ENCODE data around the gene HMGXB3. TPM values are rescaled to one million over a fixed set of nuclear protein-coding genes. Genes with fewer than 3 reads are reported as not detected.

The HMGXB3 gene
- total RNA-seq, 1 experiment from 2014 or later: 26.9 TPM

GRCh38 chr5:149999359-149999758, 1.2 kb upstream of the HMGXB3 start:
- Histone ChIP-seq H3K23ac (ENCODE audit: insufficient read length, low read depth, low read length) (no peak overlapping the region), H3K18ac (ENCODE audit: insufficient read length, low read depth, low read length) (no peak overlapping the region), H3K27me3 (ENCODE audit: insufficient read depth, low read length) (no peaks in the 10 kb centered on the region), H2AK5ac (ENCODE audit: insufficient read length, low read length) (no peak overlapping the region), H2BK20ac (ENCODE audit: low read depth, low read length, poor library complexity, severe bottlenecking) (no peak overlapping the region), H4K20me1 (ENCODE audit: control insufficient read depth, insufficient read depth, insufficient read length) (no peaks in the 10 kb centered on the region), H2BK15ac (ENCODE audit: low read depth, low read length) (no peak overlapping the region), H3T11ph (ENCODE audit: low read length) (no peak overlapping the region), H2BK5ac (ENCODE audit: insufficient read length, low read length) (no peak overlapping the region), H3K56ac (ENCODE audit: insufficient read length, low read depth, low read length) (no peak overlapping the region), H3K9me3 (ENCODE audit: control insufficient read depth, low read depth, low read length) (no peaks in the 10 kb centered on the region), H3K79me2 (ENCODE audit: insufficient read depth, low read length) (no peaks in the 10 kb centered on the region; the same call in 1 of the 2 replicates), H3K27ac (ENCODE audit: insufficient read length, low read depth, low read length) (no peak overlapping the region), H3K4me2 (ENCODE audit: insufficient read depth, insufficient read length, low read length) (peak overlapping the region; percentile 95), H3K4ac (ENCODE audit: low read depth, low read length) (no peak overlapping the region), H2AFZ (ENCODE audit: low read length) (no peak overlapping the region), H4K5ac (ENCODE audit: insufficient read length, low read depth, low read length) (peak overlapping the region; percentile 22), H3K4me1 (ENCODE audit: insufficient read depth, low read length) (peaks cover 2% of the 10 kb centered on the region; the same call in 1 of the 2 replicates), H3K23me2 (ENCODE audit: insufficient read length, low read depth, low read length, poor library complexity, severe bottlenecking) (peaks cover 13% of the 10 kb centered on the region), H4K8ac (replicated peaks; ENCODE audit: insufficient read length, low read depth, low read length) (no peak overlapping the region), H2BK120ac (ENCODE audit: low read depth, low read length, poor library complexity, severe bottlenecking) (no peak overlapping the region), H2BK12ac (ENCODE audit: insufficient read length, low read depth, low read length) (no peak overlapping the region), H3K9ac (ENCODE audit: extremely low read depth, insufficient read length, low read length) (no peak overlapping the region), H4K91ac (ENCODE audit: insufficient read length, low read depth, low read length) (no peak overlapping the region), H3K79me1 (ENCODE audit: insufficient read depth, low read depth, low read length, poor library complexity, severe bottlenecking) (no peaks in the 10 kb centered on the region), H3K14ac (ENCODE audit: insufficient read depth, low read length) (no peak overlapping the region)
- H3K27ac Mint-ChIP-seq: peak overlapping the region in 2 of 3 experiments; percentile 59 to 87; a peak in 4 of 7 replicates
- H3K4me1 Mint-ChIP-seq: peaks cover 19 to 23% of the 10 kb centered on the region in 2 experiments
- H3K4me3 Mint-ChIP-seq: peak overlapping the region; percentile 88 to 95
- no peak for DNase-seq
- H3K36me3 Mint-ChIP-seq (ENCODE audit: insufficient read depth in 1 of 3, low read depth in 3 of 3): peaks cover 4 to 12% (median 6%) of the 10 kb centered on the region in 3 experiments; a peak in 5 of 7 replicates
- no peak for TF ChIP-seq CTCF (conservative IDR thresholded peaks at IDR 0.05)
- H3K27me3 Mint-ChIP-seq (ENCODE audit: low read depth): no peaks in the 10 kb centered on the region
- no peaks in the 10 kb centered on the region; a peak in 1 of 5 replicates for H3K9me3 Mint-ChIP-seq
- WGBS (ENCODE audit: extremely low coverage, insufficient read length, low lambda C conversion rate): no CpG with 5 or more reads among the region's 3 CpGs

All from H9 (cell line).